Esophagus squamous epithelium (tissue), 4 donors: ENCODE data around the gene SGTB.

Experiments used
- CTCF ChIP-seq, 6 experiments: fragments of 450-650 bp in 4 of 6; fragments of 200-600 bp in 2 of 6; sonication (generic) in 2 of 6; IDR thresholded peaks; one replicate each; pipeline ENCODE4 v1.5.1; 2016 to 2019; ENCODE audit warnings: antibody characterized with exemption in 6 of 6, mild to moderate bottlenecking in 4 of 6, moderate library complexity in 4 of 6
- POLR2A ChIP-seq, 4 donors: fragments of 450-650 bp; IDR thresholded peaks; one replicate each; pipeline ENCODE4 v1.6.1; 2017; ENCODE audit warnings: antibody characterized with exemption in 4 of 4, mild to moderate bottlenecking in 4 of 4, moderate library complexity in 3 of 4

DNA sequence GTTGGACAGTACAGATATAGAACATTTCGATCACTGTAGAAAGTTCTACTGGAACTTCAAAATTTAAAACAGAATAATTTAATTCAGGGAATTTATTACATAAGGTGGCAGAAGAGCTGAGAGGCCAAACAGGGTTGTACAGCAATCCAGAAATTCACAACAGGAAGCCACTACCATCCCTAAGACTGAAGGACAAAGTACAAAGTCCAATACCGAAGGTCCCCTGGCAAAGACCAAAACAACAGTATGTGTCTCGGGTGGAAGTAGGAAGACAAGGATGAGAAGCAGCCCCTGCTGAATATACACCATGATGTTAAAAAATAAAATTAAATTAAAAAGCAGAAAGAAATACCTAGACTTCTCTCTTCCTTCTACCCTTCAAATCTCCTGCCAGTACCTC lies 19.9 kb downstream of the SGTB start:
- TF ChIP-seq CTCF (IDR thresholded peaks at IDR 0.05) (no peak), POLR2A (IDR thresholded peaks at IDR 0.05) (no peak)
